K562 (cell line): Measurements from ENCODE around the gene ANKMY1. TPM values are rescaled to one million over a fixed set of nuclear protein-coding genes. Genes with fewer than 3 reads are reported as not detected.
A peak's percentile ranks its signal among the peaks of the same experiment; 100 is the strongest.

Experiments
- ATAC-seq: fragments of 200-7000 bp; cut with Tn5 transposase; 3 replicates; pipeline ENCODE4 v1.9.1; 2020; ENCODE audit warnings: moderate library complexity
- BruUV-seq: library from RNA; stranded (reverse); fragments of 400-500 nt; replicated peaks from 2 replicates; lab custom pipeline; 2021; lab: Mats Ljungman, UMichigan
- CTCF ChIA-PET: fragments of 300-600 bp; formaldehyde crosslinking; extraction: SDS; loops from one replicate; lab custom pipeline; 2021; ENCODE audit warnings: low intra/inter-chr PET ratio; lab: Yijun Ruan, JAX
- POLR2A ChIA-PET: fragments of 300-600, 350-650 bp; sonication (Branson Sonifier 250); formaldehyde crosslinking; extraction: SDS; loops from one replicate; lab custom pipeline; 2021; ENCODE audit warnings: antibody characterized with exemption, inconsistent platforms; lab: Yijun Ruan, JAX
- DNase-seq, 4 experiments: peaks; one replicate each; pipeline versions ENCODE4 v3.0.0 to v3.0.0-alpha.2; 2011 to 2018; ENCODE audit warnings: low spot score in 3 of 4, mixed read lengths in 3 of 4; ENCODE audit errors: extremely low read depth in 1 of 4
- FAIRE-seq: peaks from 2 replicates; lab custom pipeline; 2011; peaks lifted over from hg19 to GRCh38; lab: Jason Lieb, UNC
- H2AFZ ChIP-seq: 2 replicates; pipeline ENCODE4 v1.6.0; 2011; ENCODE audit warnings: low read depth, low read length, control low read depth, inconsistent platforms
- H3K27ac ChIP-seq: fragments of 200-600 bp; 3 replicates; pipeline ENCODE4 v1.8.0; 2011; ENCODE audit warnings: low read depth, mild to moderate bottlenecking, control low read depth, inconsistent platforms, low read length, moderate library complexity, mixed read lengths; ENCODE audit errors: extremely low read depth
- H3K27me3 ChIP-seq, 2 experiments: fragments of 300-600 bp in 1 of 2; 2 replicates in 1 of 2; 3 replicates in 1 of 2; pipeline versions ENCODE4 v1.6.0 to v1.8.0; 2011; ENCODE audit warnings: inconsistent platforms in 2 of 2, low read length in 2 of 2, mild to moderate bottlenecking in 1 of 2, mixed read lengths in 1 of 2, moderate library complexity in 1 of 2; ENCODE audit not compliant: control insufficient read depth in 2 of 2, insufficient read depth in 2 of 2
- H3K36me3 ChIP-seq: fragments of 300-600 bp; 3 replicates; pipeline ENCODE4 v1.8.0; 2011; ENCODE audit warnings: mild to moderate bottlenecking, low read length, inconsistent platforms; ENCODE audit not compliant: control insufficient read depth, insufficient read depth
- H3K4me1 ChIP-seq, 2 experiments: fragments of 200-600 bp in 1 of 2; replicated peaks in 1 of 2; 2 replicates in 1 of 2; 3 replicates in 1 of 2; pipeline versions ENCODE4 v1.5.1 to v1.8.0; 2011; ENCODE audit warnings: inconsistent platforms in 2 of 2, low read length in 2 of 2, mild to moderate bottlenecking in 1 of 2, mixed read lengths in 1 of 2, moderate library complexity in 1 of 2; ENCODE audit not compliant: control insufficient read depth in 2 of 2, insufficient read depth in 2 of 2
- H3K4me2 ChIP-seq: 2 replicates; pipeline ENCODE4 v1.6.1; 2011; ENCODE audit warnings: low read length, control low read depth, inconsistent platforms, mixed read lengths; ENCODE audit not compliant: insufficient read depth
- H3K4me3 ChIP-seq: fragments of 200-600 bp; sonication (generic), shearing (Covaris generic); 2 replicates; pipeline ENCODE4 v1.5.1; 2016; ENCODE audit warnings: control low read depth, inconsistent platforms
- H3K79me2 ChIP-seq: fragments of 200-600 bp; 3 replicates; pipeline ENCODE4 v1.8.0; 2011; ENCODE audit warnings: low read length, inconsistent platforms; ENCODE audit not compliant: control insufficient read depth, insufficient read depth
- H3K9ac ChIP-seq, 2 experiments: 2 replicates each; pipeline versions ENCODE4 v1.6.0 to v1.6.1; 2011; ENCODE audit warnings: low read depth in 2 of 2, low read length in 2 of 2, control low read depth in 1 of 2, inconsistent platforms in 1 of 2, mild to moderate bottlenecking in 1 of 2, mixed read lengths in 1 of 2; ENCODE audit not compliant: insufficient read depth in 1 of 2
- H3K9me1 ChIP-seq: one replicate; pipeline ENCODE4 v1.6.0; 2011; ENCODE audit warnings: inconsistent platforms, mild to moderate bottlenecking, low read length, moderate library complexity; ENCODE audit not compliant: control insufficient read depth, insufficient read depth
- H3K9me3 ChIP-seq: replicated peaks from 2 replicates; pipeline ENCODE4 v1.5.1; 2011; ENCODE audit warnings: low read depth, low read length, inconsistent platforms; ENCODE audit not compliant: control insufficient read depth, insufficient read depth
- H4K20me1 ChIP-seq: replicated peaks from 2 replicates; pipeline ENCODE4 v1.6.1; 2011; ENCODE audit warnings: low read length, inconsistent platforms, mixed read lengths; ENCODE audit not compliant: control insufficient read depth, insufficient read depth
- EWSR1 ChIP-seq: fragments of 450-650 bp; IDR thresholded peaks from 2 replicates; pipeline ENCODE4 v1.6.1; 2018; ENCODE audit warnings: borderline replicate concordance, mild to moderate bottlenecking, low read depth, moderate library complexity; ENCODE audit not compliant: partially characterized antibody
- GTF2B ChIP-seq: IDR thresholded peaks from 2 replicates; pipeline ENCODE4 v1.6.1; 2011; ENCODE audit not compliant: insufficient read length; ENCODE audit errors: extremely low read depth
- JUND ChIP-seq, 2 experiments: IDR thresholded peaks; 2 replicates in 1 of 2; 3 replicates in 1 of 2; pipeline ENCODE4 v1.6.1; 2011; ENCODE audit warnings: borderline replicate concordance in 2 of 2, low read depth in 2 of 2, low read length in 2 of 2, improper control_type of control experiment in 1 of 2, missing biosample characterization in 1 of 2, missing genetic modification characterization in 1 of 2, missing genetic modification reagents in 1 of 2
- NR3C1 ChIP-seq: sonication (generic); formaldehyde crosslinking; IDR thresholded peaks from 2 replicates; pipeline ENCODE4 v1.8.1; 2022; ENCODE audit warnings: missing genetic modification reagents
- SIN3A ChIP-seq, 2 experiments: fragments of 150-350 bp in 1 of 2; IDR thresholded peaks; 2 replicates each; pipeline ENCODE4 v1.6.1; 2011 to 2016; ENCODE audit warnings: borderline replicate concordance in 2 of 2, low read depth in 2 of 2, low read length in 2 of 2, mild to moderate bottlenecking in 2 of 2, moderate library complexity in 2 of 2; ENCODE audit not compliant: control insufficient read depth in 1 of 2
- THRAP3 ChIP-seq: fragments of 450-650 bp; IDR thresholded peaks from 2 replicates; pipeline ENCODE4 v1.6.1; 2016; ENCODE audit warnings: mild to moderate bottlenecking, inconsistent platforms, borderline replicate concordance
- USF1 ChIP-seq: sonication (generic); formaldehyde crosslinking; IDR thresholded peaks from 2 replicates; pipeline ENCODE4 v1.9.0; 2022; ENCODE audit warnings: mild to moderate bottlenecking, missing genetic modification reagents
- ZNF133 ChIP-seq: fragments of 250-450 bp; sonication (Bioruptor Pico); IDR thresholded peaks from 2 replicates; pipeline ENCODE4 v1.4.0; 2020; ENCODE audit warnings: mild to moderate bottlenecking
- WGBS: fragments of 100-300 bp; shearing (Covaris generic); methylation state at CpG from one replicate; pipeline ENCODE4 v1.1.6; 2016; ENCODE audit warnings: low coverage, mixed read lengths; ENCODE audit not compliant: insufficient coverage; ENCODE audit errors: missing lambda C conversion rate; 5-methylcytosine and 5-hydroxymethylcytosine counted together
- in situ Hi-C: fragments of 300-500 bp; cut with MboI; formaldehyde crosslinking; loops from 4 replicates; pipeline ENCODE4 v1.15.0; 2018; ENCODE audit warnings: inconsistent platforms, mixed read lengths
- intact Hi-C: fragments of 100-400 bp; cut with micrococcal nuclease; formaldehyde crosslinking; loops from 2 replicates; pipeline ENCODE4 v1.14.2; 2022
- polyA plus RNA-seq, 8 experiments: library from polyadenylated mRNA; depleted of rRNA in 4 of 8; stranded (reverse) in 5 of 8; unstranded in 3 of 8; fragments of >200 nt; fragmentation: Nextera tagmentation in 2 of 8; fragmentation: Illumina TruSeq in 1 of 8; extraction: Ambion mirVana in 2 of 8; extraction: Trizol in 1 of 8; gene quantifications; 2 replicates each; pipeline versions ENCODE4 v1.2.1 to v1.2.3, GENCODE V29; 2011 to 2014; ENCODE audit warnings: inconsistent platforms in 1 of 8, missing spikeins in 1 of 8
- total RNA-seq, 7 experiments: library from RNA; depleted of rRNA in 6 of 7; stranded (reverse); fragments of >200 nt in 6 of 7; fragmentation: Illumina TruSeq in 2 of 7; extraction: Trizol in 2 of 7; gene quantifications; 2 replicates each; pipeline versions ENCODE4 v1.2.1 to v1.2.3, GENCODE V29; 2011 to 2021; ENCODE audit warnings: low replicate concordance in 1 of 7

ANKMY1 gene
- total and polyA plus RNA-seq, 9 of the 15 experiments (the other 6 are each of a cell fraction or from before 2014, with no cell fraction given), result 0.75 to 15.1 (median 11.7) TPM

GRCh38 chr2:240568678-240569522, 11.1 kb upstream of the ANKMY1 start (continued):
- TF ChIP-seq EWSR1, result no peak
- no peak for TF ChIP-seq NR3C1 (CRISPR knock-in tag)
- no peak for TF ChIP-seq JUND (IDR thresholded peaks at IDR 0.05; ENCODE audit: borderline replicate concordance, low read depth, low read length)
- TF ChIP-seq JUND (tag; IDR thresholded peaks at IDR 0.05; ENCODE audit: borderline replicate concordance, low read depth, low read length), result no peak
- no peak for TF ChIP-seq ZNF133 (CRISPR knock-in tag)

GRCh38 chr2:240567872-240568677, 10.3 kb upstream of the ANKMY1 start, which contains the start of gene RNPEPL1:
Gene RNPEPL1, plus strand, starts transcription at chr2:240568484. Its CDS starts 103 bp downstream, at chr2:240568587.
- peak within 1 kb of the TSS; percentile 88 for H3K27ac ChIP-seq
- intact Hi-C loops, result loop anchor here (10.0 kb wide), 1 partner anchor 53 kb away; no protein-coding TSS in a partner anchor
- H3K27me3 ChIP-seq, result no peaks in the 10 kb centered on the region
- H3K79me2 ChIP-seq, result peaks cover 64% of the 10 kb centered on the region
- H3K9ac ChIP-seq, result peak within 1 kb of the TSS; percentile 84 to 97
- FAIRE-seq (peak; percentile 6), ATAC-seq (peak; percentile 16), DNase-seq (peak; percentile 45 to 62 (median 57))
- peaks cover 14% of the 10 kb centered on the region; the same call in 2 of the 3 replicates for H3K36me3 ChIP-seq
- in situ Hi-C loops, result no loop called here
- H3K4me2 ChIP-seq, result peak within 1 kb of the TSS; percentile 98
- BruUV-seq, result no TSS peak
- no peaks in the 10 kb centered on the region for H4K20me1 ChIP-seq
- POLR2A ChIA-PET, result interaction anchor here (0.6 to 1.4 kb wide), 3 partner anchors 9 to 19 kb away, joined by 3 to 5 read pairs (median 4); partner anchors contain the start of gene CAPN10
- H3K4me3 ChIP-seq, result peak within 1 kb of the TSS; percentile 65
- H3K9me1 ChIP-seq, result no peaks in the 10 kb centered on the region
- H3K4me1 ChIP-seq, result peaks cover 32 to 88% of the 10 kb centered on the region in 2 experiments
- CTCF ChIA-PET, result no interaction called here
- 0% methylated on average over 21 of the region's 106 CpGs for WGBS
- H3K9me3 ChIP-seq, result no peaks in the 10 kb centered on the region
- H2AFZ ChIP-seq, result peak within 1 kb of the TSS; percentile 51; the same call in 1 of the 2 replicates
- TF ChIP-seq USF1 (CRISPR knock-in tag), result 0 out of 2 replicates have a peak, but pooled peaks have one; percentile 19
- TF ChIP-seq GTF2B, result no peak
- peak in 1 of 2 experiments; percentile 62; a peak in 1 of 4 replicates for TF ChIP-seq SIN3A (IDR thresholded peaks at IDR 0.05; ENCODE audit: borderline replicate concordance in 2 of 2, control insufficient read depth in 1 of 2, low read depth in 2 of 2, low read length in 2 of 2)
- TF ChIP-seq THRAP3, result no peak
